CD4-positive, alpha-beta T cell treated with Interleukin-17A for 4 hours (primary cell): Measurements from ENCODE around the gene ALG11.
"Not testable (repeated sequence)": the region's sequence is repeated elsewhere in the genome, so short reads cannot be mapped to it uniquely, and the experiment has no call there.

Source experiments
- DNase-seq: peaks from one replicate; pipeline ENCODE4 v3.0.0-alpha.2; 2020; ENCODE audit warnings: mixed read lengths

The ALG11 gene, protein sequence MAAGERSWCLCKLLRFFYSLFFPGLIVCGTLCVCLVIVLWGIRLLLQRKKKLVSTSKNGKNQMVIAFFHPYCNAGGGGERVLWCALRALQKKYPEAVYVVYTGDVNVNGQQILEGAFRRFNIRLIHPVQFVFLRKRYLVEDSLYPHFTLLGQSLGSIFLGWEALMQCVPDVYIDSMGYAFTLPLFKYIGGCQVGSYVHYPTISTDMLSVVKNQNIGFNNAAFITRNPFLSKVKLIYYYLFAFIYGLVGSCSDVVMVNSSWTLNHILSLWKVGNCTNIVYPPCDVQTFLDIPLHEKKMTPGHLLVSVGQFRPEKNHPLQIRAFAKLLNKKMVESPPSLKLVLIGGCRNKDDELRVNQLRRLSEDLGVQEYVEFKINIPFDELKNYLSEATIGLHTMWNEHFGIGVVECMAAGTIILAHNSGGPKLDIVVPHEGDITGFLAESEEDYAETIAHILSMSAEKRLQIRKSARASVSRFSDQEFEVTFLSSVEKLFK

DNA sequence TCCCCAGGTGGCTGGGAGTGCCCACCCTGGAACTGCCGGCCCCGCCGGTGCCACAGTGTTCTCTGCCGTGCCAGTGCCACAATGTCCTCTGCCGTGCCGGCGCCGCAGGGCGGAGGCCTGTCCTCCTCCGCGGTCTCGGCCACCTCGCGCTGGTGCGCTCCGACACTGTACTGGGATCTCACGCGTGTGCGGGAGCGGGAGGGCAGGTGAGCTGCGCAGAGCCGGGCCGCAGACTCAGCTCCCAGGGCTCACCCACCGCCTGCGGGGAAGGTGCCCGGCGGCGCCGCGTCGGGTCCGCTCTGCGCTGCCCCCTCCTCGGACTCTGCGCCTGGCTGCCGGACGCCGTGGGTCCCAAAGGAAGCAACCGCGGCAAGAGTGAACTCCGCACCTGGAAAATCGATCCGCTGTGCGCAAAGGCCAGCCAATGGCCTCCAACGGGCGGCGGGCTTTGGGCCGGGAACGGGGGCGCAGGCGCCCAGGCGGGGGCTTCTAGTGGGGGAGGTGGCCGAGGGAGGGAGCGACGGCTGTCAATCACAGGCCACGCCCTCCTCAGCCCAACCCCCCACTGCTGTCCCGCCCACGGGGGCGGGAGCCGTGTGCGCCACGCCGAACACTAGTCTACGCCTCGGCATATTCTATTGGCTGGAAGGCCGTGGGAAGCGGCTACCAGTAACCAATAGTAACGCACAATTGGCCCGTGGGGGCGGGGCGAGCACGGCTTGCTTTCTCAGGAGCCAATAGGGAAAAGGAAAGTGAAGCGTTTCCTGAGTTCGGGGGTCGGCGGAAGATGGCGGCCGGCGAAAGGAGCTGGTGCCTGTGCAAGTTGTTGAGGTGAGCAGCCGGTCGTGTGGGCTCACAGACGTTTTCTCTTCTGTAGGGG, at the start of gene ALG11:
ALG11 (plus strand) TSS at position 767 of the 880 bp plus-strand sequence; CDS start at position 788, 21 bp downstream.
- peak; percentile 100 for DNase-seq

DNA sequence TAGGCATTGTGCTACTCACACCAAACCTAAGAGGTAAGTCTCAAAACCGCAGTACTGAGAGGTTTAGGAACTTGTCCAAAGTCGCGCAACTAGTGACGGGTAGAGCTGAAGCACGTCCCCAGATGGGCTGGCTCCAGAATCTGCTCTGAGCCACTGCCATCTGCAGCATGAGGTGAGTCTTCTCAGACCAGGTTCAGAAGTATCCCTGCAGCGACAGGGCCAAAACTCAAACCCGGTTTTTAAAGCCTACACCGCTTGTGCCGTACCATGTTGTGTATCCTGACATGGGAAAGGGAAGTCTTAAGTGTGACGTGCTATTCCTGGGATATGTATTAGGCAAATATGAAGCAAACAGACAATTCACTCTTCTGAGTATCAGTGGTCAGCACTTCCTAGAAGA, 46.0 kb upstream of the ALG11 start:
- DNase-seq, result no peak

DNA sequence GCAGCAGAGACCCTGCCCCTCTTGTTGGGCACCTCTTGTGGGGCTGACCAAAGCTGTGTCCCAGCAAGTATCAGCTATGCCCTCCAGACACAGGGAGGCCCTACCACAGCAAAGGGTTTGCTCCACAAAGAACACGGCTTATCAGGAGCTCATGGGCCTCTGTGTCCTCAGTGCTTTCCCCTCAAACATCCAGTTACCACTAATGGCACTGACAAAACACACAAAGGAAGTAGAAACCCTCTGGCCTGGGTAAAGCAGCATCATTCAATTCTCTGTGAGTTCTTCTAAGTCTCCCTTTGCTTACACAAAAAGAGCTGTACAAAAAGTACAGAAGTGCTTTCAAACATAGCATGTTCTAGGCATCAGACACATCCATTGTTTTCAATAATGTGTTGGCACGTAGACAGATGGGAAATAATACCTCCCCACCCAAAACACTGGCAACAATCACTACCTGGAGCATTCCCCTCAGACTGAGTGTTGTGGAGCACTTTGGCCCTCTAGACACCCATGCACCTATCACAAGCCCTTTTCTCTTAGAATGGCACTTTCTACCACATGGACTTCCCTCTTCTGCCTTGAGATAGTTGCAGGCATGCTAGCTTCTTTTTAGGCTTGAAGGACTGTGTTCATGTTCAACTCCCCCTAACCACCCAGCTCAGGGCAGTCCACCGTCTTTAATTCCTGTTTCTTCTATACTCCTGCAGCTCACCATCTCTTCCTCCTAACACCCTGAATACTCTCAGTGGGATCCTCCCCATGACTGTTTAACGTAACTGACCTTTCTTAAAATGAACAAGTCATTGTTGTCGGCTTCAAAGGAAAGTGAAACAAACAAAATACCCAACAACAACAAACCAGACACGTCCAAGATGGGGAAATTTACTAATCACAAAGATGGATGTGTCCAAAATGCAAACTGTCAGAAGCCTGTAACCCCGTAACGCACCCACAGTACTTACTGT, 44.4 kb upstream of the ALG11 start:
- DNase-seq, result no peak

DNA sequence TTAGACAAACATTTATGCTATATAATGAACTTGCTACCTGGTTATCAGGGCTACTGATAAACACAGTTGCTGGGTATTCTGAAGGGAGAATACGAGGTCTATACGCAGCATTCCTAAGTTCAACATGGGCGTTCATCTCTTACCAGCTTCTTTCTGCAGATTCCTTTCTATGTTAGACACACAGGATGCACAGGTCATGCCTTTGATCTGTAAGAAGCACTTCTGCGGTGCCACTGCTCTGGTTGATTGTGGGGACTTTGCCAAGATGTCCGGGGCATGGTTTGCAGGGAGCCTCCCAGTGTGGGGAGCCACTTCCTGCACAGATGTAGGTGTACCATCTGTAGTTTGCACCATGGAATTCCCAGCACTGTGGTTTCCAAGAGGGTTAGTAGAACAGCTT, 41.8 kb upstream of the ALG11 start:
- DNase-seq, result peak; percentile 54

DNA sequence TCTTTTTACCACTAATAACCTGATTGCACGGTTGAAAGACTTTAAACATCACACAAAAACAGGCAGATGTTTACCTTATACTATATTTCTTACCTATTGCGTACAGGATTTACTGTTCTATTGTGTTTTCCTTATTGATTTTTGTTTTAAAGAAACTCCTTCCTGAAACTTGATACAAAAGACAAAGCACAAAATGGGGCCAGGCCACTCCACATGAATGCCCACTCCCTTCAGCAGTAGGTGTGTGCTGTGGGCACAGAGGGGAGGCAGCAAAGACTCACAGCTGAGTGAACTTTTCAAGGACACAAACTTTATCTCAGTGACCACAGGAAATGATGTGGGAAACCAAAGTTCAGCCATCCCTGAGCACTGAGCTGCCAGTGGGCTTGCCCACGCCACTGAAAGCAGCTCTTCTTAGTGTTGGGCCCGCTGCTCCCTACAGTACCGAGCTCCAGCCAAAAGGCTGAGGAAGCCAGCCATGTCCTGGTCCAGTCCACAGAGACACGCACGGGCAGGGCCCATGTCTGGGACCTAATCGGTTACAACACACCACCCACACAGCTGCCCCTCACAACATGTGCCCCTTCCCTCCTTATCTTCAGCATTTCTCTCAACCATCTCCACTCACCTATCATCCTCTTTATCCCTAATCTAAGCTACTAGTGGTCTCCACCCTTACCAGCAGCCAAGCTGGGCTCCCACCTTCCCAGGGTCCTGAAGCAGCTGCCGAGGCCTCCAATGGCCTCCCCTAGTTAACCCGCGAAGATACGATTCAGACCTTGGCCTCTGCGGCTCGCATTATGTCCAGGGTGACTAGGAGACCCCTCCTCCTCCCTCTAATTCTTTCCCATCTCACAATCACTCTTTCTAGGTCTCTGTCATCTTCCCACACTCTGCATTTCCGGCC, 40.4 kb upstream of the ALG11 start:
- DNase-seq, result no peak

DNA sequence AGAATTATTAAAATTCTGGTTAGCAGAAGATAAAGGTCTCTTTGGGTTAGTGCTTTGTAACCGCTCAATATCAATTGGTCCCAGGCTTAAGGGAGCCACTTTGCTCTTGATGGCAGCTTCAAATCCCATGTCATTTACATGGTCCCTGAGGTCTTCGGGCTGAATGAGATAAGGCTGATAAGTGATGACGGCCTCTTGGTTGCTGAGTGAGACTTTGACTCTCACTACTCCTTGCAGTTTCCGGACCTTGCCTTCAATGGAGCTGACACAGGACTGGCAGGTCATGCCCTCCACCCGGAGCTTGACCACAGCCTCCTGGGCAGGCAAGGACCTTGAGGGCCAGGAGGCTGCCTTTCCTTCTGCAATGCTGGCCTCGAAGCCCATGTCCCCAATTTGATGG, 37.7 kb upstream of the ALG11 start:
- no peak for DNase-seq

DNA sequence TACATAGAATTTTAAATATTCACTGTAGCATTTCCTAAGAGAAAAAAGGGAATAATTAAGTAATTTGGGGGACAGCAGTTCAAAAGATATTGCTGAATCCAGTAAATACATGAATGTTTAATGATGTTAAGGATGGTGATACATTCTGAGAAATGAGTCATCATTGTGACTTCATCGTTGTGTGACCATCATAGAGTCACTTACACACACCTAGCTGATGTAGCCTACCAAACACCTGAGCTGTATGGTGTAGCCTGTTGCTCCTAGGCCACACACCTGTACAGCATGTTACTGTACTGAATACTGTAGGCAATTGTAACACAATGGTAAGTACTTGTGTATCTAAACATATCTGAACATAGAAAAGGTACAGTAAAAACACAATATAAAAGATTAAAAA, 35.8 kb upstream of the ALG11 start:
- no peak for DNase-seq

DNA sequence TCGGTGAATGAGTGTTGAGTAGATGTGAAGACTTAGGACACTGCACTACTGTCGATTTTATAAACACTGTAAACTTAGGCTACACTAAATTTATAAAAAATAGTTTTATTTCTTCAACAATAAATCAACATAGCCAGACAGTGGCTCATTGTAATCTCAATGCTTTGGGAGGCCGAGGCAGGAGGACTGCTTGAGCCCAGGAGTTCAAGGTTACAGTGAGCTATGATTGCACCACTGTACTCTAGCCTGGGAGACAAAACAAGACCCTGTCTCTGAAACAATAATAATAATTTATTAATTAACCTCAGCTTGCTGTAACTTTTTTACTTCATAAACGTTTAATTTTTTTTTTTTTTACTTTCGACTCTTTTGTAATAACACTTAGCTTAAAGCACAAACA, 35.3 kb upstream of the ALG11 start:
- no peak for DNase-seq

DNA sequence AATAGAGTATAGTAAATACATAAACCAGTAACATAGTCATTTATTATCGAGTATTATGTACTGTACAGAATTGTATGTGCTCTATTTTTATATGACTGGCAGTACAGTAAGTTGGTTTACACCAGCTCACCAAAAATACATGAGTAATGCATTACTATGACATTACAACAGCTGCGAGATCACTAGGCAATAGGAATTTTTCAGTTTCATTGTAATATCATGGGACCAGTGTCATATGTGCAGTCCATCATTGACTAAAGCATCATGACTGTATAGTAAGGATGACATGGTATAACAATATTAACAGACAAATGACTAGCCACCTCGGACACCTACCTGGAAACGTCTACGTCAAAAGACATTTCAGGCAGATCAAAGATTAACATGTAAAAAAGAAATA, 34.6 kb upstream of the ALG11 start:
- no peak for DNase-seq

DNA sequence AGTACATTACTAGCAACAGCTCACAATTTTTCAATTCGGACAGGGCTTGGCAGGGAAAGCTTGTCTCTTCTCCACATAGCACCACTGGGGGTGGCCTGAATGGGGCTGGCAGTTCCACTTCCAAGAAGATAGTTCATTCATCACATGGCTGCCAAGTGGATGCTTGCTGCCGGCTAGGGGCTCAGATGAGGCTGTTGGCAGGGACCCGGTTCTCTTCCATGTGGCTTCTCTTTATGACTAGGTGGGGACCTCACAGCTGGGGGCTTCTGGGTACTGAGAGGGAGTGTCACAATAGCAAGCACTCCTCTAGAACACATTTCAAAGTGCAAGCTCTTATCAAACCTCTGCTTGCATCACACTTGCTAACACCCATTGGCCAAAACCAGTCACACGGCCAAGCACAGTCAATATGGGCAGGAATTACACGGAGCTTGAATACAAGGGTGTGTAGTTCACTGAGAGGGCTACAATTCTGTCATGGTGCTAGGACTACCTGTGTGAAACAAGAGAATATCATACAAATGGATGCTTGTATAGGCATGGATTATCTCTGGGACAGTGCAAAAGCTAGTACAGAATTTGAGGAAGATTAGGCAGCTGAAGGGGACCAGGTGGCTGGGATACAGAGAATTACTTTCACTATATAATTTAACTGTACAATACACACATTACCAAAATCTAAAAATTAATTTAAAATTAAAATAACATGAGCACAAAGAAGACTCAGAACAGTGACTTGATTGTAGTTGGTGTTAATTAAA, 33.2 kb upstream of the ALG11 start:
- DNase-seq, result no peak

DNA sequence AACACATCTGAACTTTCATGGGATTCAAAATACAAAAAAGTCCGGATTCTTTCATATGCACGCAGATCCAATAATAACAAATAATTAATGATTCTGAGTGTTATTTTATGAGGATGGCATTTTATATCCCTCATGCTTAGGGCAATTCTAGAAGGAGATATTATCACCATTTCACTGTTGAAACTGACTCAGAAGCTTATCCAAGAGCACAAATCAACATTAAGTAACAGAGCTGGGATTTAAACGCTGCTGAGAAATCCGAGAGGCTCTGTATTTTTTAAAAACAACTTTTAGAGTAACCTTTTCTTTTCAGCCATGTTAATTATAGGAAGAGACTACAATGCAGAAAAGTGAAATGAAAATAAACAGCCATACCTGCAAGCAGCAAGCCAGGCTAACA, 31.3 kb upstream of the ALG11 start:
- DNase-seq, result no peak

DNA sequence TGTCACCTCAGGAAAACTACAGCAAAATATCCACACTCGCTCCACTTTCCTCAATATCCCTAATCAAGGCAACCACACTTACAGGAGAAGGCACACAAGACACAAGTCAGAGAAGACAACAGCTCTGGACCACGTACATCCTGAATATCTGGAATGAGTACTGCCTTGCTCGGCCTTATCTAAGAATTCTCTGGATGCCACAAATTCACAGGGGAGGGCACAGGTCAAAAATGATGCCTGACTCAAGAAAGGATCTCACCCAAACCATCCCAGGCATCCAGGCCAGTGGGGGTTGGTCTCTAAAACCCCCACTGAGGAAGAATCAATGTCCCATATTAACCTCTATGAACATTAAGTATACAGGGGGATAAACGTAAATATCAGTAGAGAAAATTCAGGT, 30.8 kb upstream of the ALG11 start:
- DNase-seq, result no peak

DNA sequence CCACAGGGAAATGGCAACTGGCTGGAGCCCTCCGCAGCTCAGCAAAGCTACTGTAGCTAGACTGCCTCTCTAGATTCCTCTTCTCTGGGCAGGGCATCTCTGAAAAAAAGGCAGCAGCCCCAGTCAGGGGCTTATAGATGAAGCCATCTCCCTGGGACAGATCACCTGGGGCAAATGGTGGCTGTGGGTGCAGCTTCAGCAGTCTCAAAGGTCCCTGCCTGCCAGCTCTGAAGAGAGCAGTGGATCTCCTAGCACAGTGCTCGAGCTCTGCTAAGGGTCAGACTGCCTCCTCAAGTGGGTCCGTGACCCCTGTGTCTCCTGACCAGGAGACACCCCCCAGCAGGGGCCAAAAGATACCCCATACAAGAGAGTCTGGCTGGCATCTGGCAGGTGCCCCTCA, 28.9 kb upstream of the ALG11 start:
- not testable (repeated sequence) for DNase-seq

DNA sequence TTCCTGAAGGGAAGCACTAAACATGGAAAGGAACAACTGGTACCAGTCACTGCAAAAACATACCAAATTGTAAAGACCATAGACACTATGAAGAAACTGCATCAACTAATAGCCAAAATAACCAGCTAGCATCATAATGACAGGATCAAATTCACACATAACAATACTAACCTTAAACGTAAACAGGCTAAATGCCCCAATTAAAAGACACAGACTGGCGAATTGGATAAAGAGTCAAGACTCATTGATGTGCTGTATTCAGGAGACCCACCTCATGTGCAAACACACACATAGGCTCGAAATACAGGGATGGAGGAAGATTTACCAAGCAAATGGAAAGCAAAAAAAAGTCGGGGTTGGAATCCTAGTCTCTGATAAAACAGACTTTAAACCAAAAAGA, 27.3 kb upstream of the ALG11 start:
- not testable (repeated sequence) for DNase-seq

DNA sequence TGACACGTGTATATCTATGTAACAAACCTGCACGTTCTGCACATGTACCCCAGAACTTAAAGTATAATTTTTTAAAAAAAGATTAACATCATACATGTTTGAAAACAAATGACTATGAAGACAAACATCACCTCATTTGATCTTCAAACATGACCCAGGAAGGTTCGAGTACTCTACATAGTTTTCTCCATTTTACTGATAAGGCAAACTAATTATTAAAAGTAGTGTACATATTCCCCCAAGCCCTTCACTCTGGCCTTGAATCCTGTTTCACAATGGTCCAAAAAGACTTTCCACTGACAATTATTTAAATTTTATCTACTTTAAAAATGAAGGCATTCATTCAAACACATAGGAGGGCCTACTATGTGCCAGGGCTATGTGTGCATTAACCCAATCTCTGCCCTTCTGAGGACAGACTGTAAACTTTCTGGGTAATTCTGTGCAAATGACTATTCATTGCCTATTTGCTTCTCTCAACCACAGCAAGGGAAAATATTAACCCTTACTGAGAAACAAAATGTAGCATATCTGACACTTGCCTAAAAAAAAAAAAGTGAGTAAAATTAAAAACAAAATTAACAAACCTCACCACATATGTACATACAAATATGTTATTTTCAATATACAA, 23.1 kb upstream of the ALG11 start:
- no peak for DNase-seq

DNA sequence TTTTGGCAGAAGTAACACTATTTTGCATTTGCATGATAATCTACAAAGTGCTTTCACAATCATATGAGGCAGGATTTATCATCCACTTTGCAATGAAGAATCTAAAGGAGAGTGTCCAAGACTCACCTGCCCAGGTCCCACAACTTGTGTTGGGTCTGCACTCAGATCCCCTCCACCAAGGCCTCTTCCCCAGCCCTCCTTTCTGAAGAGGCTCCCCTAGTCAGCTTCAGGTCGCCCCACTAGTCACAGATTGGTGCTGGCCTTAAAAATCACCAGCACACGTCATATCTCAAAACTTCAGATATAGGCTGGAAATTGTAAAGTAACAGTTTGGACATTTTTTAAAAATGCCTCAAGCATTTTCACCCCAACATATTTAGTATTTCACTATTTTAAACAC, 18.5 kb upstream of the ALG11 start:
- no peak for DNase-seq

DNA sequence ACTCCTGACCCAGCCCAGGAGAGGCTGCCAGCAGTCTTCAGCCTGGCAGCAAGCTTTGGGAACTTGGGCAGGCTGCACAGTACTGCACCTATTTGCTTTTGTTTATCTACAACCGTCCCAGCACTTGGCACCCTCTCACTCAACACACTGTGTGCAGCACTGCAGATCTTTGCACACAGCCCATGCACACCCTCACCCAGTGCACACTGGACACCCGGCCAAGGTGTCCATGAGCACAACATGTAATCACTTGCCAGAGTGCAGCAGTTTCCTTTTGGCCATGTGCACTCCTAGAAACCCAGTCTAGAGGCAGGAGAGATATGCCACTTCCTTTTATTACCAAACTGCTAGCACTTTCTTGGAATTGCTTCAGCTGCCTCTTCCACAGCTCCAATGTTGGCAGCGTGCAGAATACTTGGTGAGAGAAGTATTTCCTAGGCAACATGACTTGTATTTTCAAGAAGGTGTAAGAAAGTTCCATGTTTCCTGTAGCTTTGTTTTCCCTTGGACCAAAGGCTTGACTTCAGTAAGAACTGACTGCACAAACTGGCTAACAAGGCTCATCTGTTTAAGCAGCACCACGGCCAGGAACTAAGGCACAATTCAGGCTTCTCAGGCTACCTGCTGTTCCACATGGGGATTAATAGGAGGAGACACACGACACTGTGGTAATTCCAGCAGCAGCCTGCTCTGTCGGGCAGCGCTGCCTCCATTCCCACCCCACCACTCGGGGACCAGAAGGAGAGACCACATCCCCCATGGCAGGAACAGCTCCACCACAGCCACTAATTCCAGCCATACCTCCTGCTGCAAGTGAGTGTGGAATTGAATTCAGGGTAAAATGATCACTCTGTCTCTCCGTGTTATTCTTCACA, 16.3 kb upstream of the ALG11 start:
- DNase-seq, result no peak

DNA sequence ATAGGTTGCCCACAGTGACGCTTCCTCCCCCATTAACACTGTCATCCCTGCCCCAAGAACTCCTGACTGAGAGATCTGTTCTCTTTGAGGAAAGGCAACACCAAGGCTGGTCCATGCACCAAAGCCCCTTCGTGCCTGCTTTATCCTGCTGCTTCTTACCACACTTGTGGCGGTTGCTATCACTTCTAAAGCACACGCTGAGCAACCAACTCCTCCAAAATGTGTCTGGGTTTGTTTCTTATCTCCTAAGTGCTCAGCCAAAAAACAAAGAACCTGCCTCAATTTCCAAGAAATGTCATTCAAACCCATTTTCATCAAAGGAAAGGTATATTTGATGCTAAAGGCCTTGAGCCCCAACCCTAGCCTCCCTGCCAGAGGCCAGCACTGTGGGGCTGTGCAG, 15.6 kb upstream of the ALG11 start:
- DNase-seq, result no peak

DNA sequence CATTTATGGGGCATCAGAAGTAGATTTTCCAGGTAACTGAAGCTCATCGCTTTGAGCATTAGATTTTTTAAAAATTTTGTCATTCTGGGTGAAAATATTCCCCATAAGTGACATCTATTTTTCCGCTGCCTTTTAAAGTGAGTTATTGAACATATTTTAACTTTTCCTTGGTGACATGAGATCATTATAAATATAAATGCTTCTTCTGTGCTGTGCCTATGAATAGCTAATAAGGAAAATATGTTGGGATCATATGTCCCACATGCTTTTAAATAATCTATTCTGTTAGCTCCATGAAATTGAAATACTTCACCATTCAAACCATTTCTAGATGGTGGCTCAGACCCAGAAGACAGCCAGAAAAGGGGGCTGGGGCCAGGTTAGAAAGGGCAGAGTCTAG, 15.0 kb upstream of the ALG11 start:
- no peak for DNase-seq
